DMS 273 (cell line): ENCODE data around the gene LRRC55.

Source experiments
- DNase-seq: peaks from one replicate; lab custom pipeline; 2025; ENCODE audit not compliant: unreplicated experiment; lab: John Stamatoyannopoulos, UW

LRRC55 gene

GRCh38 chr11:57181678-57182305 lies at the start of gene LRRC55:
Gene LRRC55, plus strand, starts transcription at chr11:57181953. Its CDS starts 70 bp downstream, at chr11:57182023.
- no peak for DNase-seq

- no peak for DNase-seq
Observed at GRCh38 chr11:57133366-57134038, 48.3 kb upstream of the LRRC55 start.

GRCh38 chr11:57134284-57134683 lies 47.5 kb upstream of the LRRC55 start:
- DNase-seq: no peak

GRCh38 chr11:57135020-57135751 lies 46.6 kb upstream of the LRRC55 start:
- DNase-seq: no peak

- no peak for DNase-seq
Observed at GRCh38 chr11:57140568-57140967, 41.2 kb upstream of the LRRC55 start.

- DNase-seq: no peak
Observed at GRCh38 chr11:57143459-57143858, 38.3 kb upstream of the LRRC55 start.

GRCh38 chr11:57144075-57144474 lies 37.7 kb upstream of the LRRC55 start:
- DNase-seq: peak; percentile 2

GRCh38 chr11:57144531-57145320 lies 37.0 kb upstream of the LRRC55 start:
- no peak for DNase-seq

- DNase-seq: no peak
Observed at GRCh38 chr11:57146301-57146700, 35.5 kb upstream of the LRRC55 start.

GRCh38 chr11:57148621-57149020 lies 33.1 kb upstream of the LRRC55 start:
- DNase-seq: no peak

GRCh38 chr11:57150454-57150917 lies 31.3 kb upstream of the LRRC55 start:
- no peak for DNase-seq

- DNase-seq: no peak
Observed at GRCh38 chr11:57152134-57152533, 29.6 kb upstream of the LRRC55 start.

- DNase-seq: no peak
Observed at GRCh38 chr11:57153448-57153847, 28.3 kb upstream of the LRRC55 start.

GRCh38 chr11:57154739-57155138 lies 27.0 kb upstream of the LRRC55 start:
- DNase-seq: no peak

GRCh38 chr11:57155400-57155799 lies 26.4 kb upstream of the LRRC55 start:
- DNase-seq: no peak

- DNase-seq: no peak
Observed at GRCh38 chr11:57155838-57156607, 25.7 kb upstream of the LRRC55 start.

GRCh38 chr11:57156928-57157327 lies 24.8 kb upstream of the LRRC55 start:
- no peak for DNase-seq

GRCh38 chr11:57157624-57158023 lies 24.1 kb upstream of the LRRC55 start:
- DNase-seq: no peak

- no peak for DNase-seq
Observed at GRCh38 chr11:57158180-57158579, 23.6 kb upstream of the LRRC55 start.

GRCh38 chr11:57158599-57158998 lies 23.2 kb upstream of the LRRC55 start:
- DNase-seq: no peak
